ENCODE results near the gene SH3BP5L.
A peak's percentile ranks its signal among the peaks of the same experiment; 100 is the strongest.

Gene SH3BP5L

GRCh38 chr1:248825909-248826760 is at the start of gene SH3BP5L:
Gene SH3BP5L, minus strand, starts transcription at chr1:248825915. Its CDS starts 980 bp downstream, at chr1:248824935.
- Mint-ChIP-seq H3K9me3 (no peaks in the 10 kb centered on the region), H3K27me3 (no peaks in the 10 kb centered on the region), H3K27ac (peak within 1 kb of the TSS; percentile 99), H3K36me3 (ENCODE audit: low read depth) (peaks cover 47% of the 10 kb centered on the region), H3K4me3 (peak within 1 kb of the TSS; percentile 88), H3K4me1 (ENCODE audit: low read depth) (peaks cover 69% of the 10 kb centered on the region)
- intact Hi-C loops (cut with micrococcal nuclease) = loop anchor here (1.0 kb wide), 1 partner anchor 12 kb away; the partner anchor contains the start of gene ZNF672

GRCh38 chr1:248873993-248874533 is 48.3 kb upstream of the SH3BP5L start:
- intact Hi-C loops (cut with micrococcal nuclease) = loop anchor here (1.0 kb wide), 2 partner anchors 15 to 35 kb away; partner anchors contain the start of gene ZNF692
- Mint-ChIP-seq H3K27me3 (no peaks in the 10 kb centered on the region), H3K27ac (peak overlapping the region; percentile 89), H3K36me3 (ENCODE audit: low read depth) (no peaks in the 10 kb centered on the region), H3K4me1 (ENCODE audit: low read depth) (peaks cover 18% of the 10 kb centered on the region), H3K4me3 (peak overlapping the region; percentile 82), H3K9me3 (no peaks in the 10 kb centered on the region)

- no peaks in the 10 kb centered on the region for H3K36me3 Mint-ChIP-seq (ENCODE audit: low read depth)
- peak overlapping the region; percentile 89 for H3K27ac Mint-ChIP-seq
- H3K4me3 Mint-ChIP-seq = peak overlapping the region; percentile 82
- H3K27me3 Mint-ChIP-seq = no peaks in the 10 kb centered on the region
- intact Hi-C loops (cut with micrococcal nuclease) = loop anchor here (1.0 kb wide), 2 partner anchors 14 to 34 kb away; partner anchors contain the start of gene ZNF692
- H3K9me3 Mint-ChIP-seq = no peaks in the 10 kb centered on the region
- H3K4me1 Mint-ChIP-seq (ENCODE audit: low read depth) = peaks cover 18% of the 10 kb centered on the region
These were observed 47.8 kb upstream of the SH3BP5L start for GRCh38 chr1:248873409-248873992.

- no peaks in the 10 kb centered on the region for H3K9me3 Mint-ChIP-seq
- no peaks in the 10 kb centered on the region for H3K36me3 Mint-ChIP-seq (ENCODE audit: low read depth)
- peak overlapping the region; percentile 82 for H3K4me3 Mint-ChIP-seq
- H3K27ac Mint-ChIP-seq = peak overlapping the region; percentile 89
- H3K27me3 Mint-ChIP-seq = no peaks in the 10 kb centered on the region
- peaks cover 18% of the 10 kb centered on the region for H3K4me1 Mint-ChIP-seq (ENCODE audit: low read depth)
- intact Hi-C loops (cut with micrococcal nuclease) = loop anchor here (1.0 kb wide), 2 partner anchors 14 to 34 kb away; partner anchors contain the start of gene ZNF692
These were observed 47.2 kb upstream of the SH3BP5L start for GRCh38 chr1:248872752-248873408.

GRCh38 chr1:248871837-248872401 is 46.2 kb upstream of the SH3BP5L start:
- no peak overlapping the region for H3K27ac Mint-ChIP-seq
- H3K4me1 Mint-ChIP-seq (ENCODE audit: low read depth) = peaks cover 18% of the 10 kb centered on the region
- intact Hi-C loops (cut with micrococcal nuclease) = no loop called here
- H3K4me3 Mint-ChIP-seq = no peak overlapping the region
- no peaks in the 10 kb centered on the region for H3K27me3 Mint-ChIP-seq
- no peaks in the 10 kb centered on the region for H3K9me3 Mint-ChIP-seq
- no peaks in the 10 kb centered on the region for H3K36me3 Mint-ChIP-seq (ENCODE audit: low read depth)

- no peaks in the 10 kb centered on the region for H3K27me3 Mint-ChIP-seq
- peak overlapping the region; percentile 82 for H3K27ac Mint-ChIP-seq
- intact Hi-C loops (cut with micrococcal nuclease) = no loop called here
- peak overlapping the region; percentile 82 for H3K4me3 Mint-ChIP-seq
- H3K9me3 Mint-ChIP-seq = no peaks in the 10 kb centered on the region
- H3K4me1 Mint-ChIP-seq (ENCODE audit: low read depth) = peaks cover 46% of the 10 kb centered on the region
- peaks cover 8% of the 10 kb centered on the region for H3K36me3 Mint-ChIP-seq (ENCODE audit: low read depth)
These were observed 37.5 kb upstream of the SH3BP5L start for GRCh38 chr1:248862998-248863881.

- Mint-ChIP-seq H3K27ac (peak overlapping the region; percentile 82), H3K36me3 (ENCODE audit: low read depth) (peaks cover 8% of the 10 kb centered on the region), H3K4me1 (ENCODE audit: low read depth) (peaks cover 52% of the 10 kb centered on the region), H3K9me3 (no peaks in the 10 kb centered on the region), H3K27me3 (no peaks in the 10 kb centered on the region), H3K4me3 (peak overlapping the region; percentile 82)
- intact Hi-C loops (cut with micrococcal nuclease) = no loop called here
These were observed 36.9 kb upstream of the SH3BP5L start for GRCh38 chr1:248862695-248862997.

- Mint-ChIP-seq H3K4me1 (ENCODE audit: low read depth) (peaks cover 56% of the 10 kb centered on the region), H3K27me3 (no peaks in the 10 kb centered on the region), H3K27ac (no peak overlapping the region)
These were observed 35.9 kb upstream of the SH3BP5L start for GRCh38 chr1:248861616-248862015.

GRCh38 chr1:248860007-248860406 is 34.3 kb upstream of the SH3BP5L start:
- H3K9me3 Mint-ChIP-seq = no peaks in the 10 kb centered on the region
- intact Hi-C loops (cut with micrococcal nuclease) = no loop called here
- H3K4me1 Mint-ChIP-seq (ENCODE audit: low read depth) = peaks cover 61% of the 10 kb centered on the region

More at GRCh38 chr1:248861616-248862015, 35.9 kb upstream of the SH3BP5L start:
- Mint-ChIP-seq H3K4me3 (no peak overlapping the region), H3K9me3 (no peaks in the 10 kb centered on the region), H3K36me3 (ENCODE audit: low read depth) (peaks cover 8% of the 10 kb centered on the region)
- intact Hi-C loops (cut with micrococcal nuclease) = no loop called here

GRCh38 chr1:248858891-248859889 is 33.5 kb upstream of the SH3BP5L start, which contains the start of gene ZNF692:
Gene ZNF692, minus strand, starts transcription at chr1:248859085. Its CDS starts 776 bp downstream, at chr1:248858309.
- intact Hi-C loops (cut with micrococcal nuclease) = loop anchor here (1.0 to 2.0 kb wide), 3 partner anchors 14 to 48 kb away; partner anchors contain the start of gene PGBD2
- H3K27ac Mint-ChIP-seq = peak within 1 kb of the TSS; percentile 95
- H3K27me3 Mint-ChIP-seq = no peaks in the 10 kb centered on the region
- H3K36me3 Mint-ChIP-seq (ENCODE audit: low read depth) = peaks cover 8% of the 10 kb centered on the region
- H3K4me1 Mint-ChIP-seq (ENCODE audit: low read depth) = peaks cover 67% of the 10 kb centered on the region
- peak within 1 kb of the TSS; percentile 86 for H3K4me3 Mint-ChIP-seq
- H3K9me3 Mint-ChIP-seq = no peaks in the 10 kb centered on the region

More at GRCh38 chr1:248860007-248860406, 34.3 kb upstream of the SH3BP5L start:
- H3K36me3 Mint-ChIP-seq (ENCODE audit: low read depth) = peaks cover 8% of the 10 kb centered on the region
- H3K4me3 Mint-ChIP-seq = peak overlapping the region; percentile 86
- no peaks in the 10 kb centered on the region for H3K27me3 Mint-ChIP-seq
- peak overlapping the region; percentile 95 for H3K27ac Mint-ChIP-seq

GRCh38 chr1:248858096-248858890 is 32.6 kb upstream of the SH3BP5L start:
- H3K4me1 Mint-ChIP-seq (ENCODE audit: low read depth) = peaks cover 62% of the 10 kb centered on the region
- intact Hi-C loops (cut with micrococcal nuclease) = loop anchor here (1.0 to 2.0 kb wide), 2 partner anchors 19 to 49 kb away; partner anchors contain the start of gene PGBD2
- peak overlapping the region; percentile 86 for H3K4me3 Mint-ChIP-seq

More at GRCh38 chr1:248858096-248858890, 32.6 kb upstream of the SH3BP5L start:
- Mint-ChIP-seq H3K9me3 (no peaks in the 10 kb centered on the region), H3K36me3 (ENCODE audit: low read depth) (peaks cover 8% of the 10 kb centered on the region), H3K27me3 (no peaks in the 10 kb centered on the region), H3K27ac (peak overlapping the region; percentile 95)
